Pulmonary artery endothelial cell (primary cell): ENCODE measurements around the gene PITX3. TPM values are rescaled to one million over a fixed set of nuclear protein-coding genes. Genes with fewer than 3 reads are reported as not detected.

ENCODE experiments used
- DNase-seq: peaks from one replicate; pipeline ENCODE4 v3.0.0-alpha.2; 2011; ENCODE audit warnings: low read depth, low spot score
- total RNA-seq: library from RNA; depleted of rRNA; stranded (reverse); fragments of >200 nt; gene quantifications from 2 replicates; pipeline ENCODE4 v1.2.3, GENCODE V29; 2014

Gene PITX3
- total RNA-seq: 0.07 TPM in 1 of 2 replicates, not detected in the other

DNA sequence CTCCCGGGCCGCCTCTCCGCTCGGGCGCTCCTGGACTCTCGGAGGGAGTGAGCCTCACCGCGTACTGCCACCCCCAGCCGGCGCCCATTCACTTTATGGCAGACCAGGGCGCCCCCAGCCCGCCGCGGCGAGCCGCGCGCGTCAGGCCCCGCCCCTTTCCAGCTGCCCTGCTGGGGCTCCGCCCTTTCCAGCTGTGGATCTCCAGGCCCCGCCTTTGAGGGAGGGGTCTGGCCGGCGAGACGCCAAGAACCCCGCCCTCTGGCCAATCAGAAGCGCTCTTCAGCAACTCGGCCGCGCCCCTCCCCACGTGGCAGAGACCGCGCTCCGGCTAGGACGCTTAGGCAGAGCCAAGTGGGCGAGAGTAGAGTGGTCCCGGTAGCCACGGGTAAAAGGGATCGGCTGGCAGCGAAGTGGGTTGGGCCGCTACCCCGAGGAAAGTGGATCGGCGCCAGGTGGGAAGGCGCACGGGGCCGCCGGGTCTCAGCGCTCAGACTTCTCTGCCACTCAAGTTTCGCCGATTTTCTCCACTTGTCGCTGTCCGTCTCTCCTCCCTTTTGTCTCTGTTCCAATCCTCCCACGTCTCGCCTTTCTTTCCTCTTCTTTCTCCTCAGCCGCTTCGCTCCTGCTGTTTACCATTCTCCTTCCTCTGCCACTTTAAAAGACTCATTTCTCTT is at the start of gene PITX3:
PITX3 (minus strand) TSS at position 69 of the 674 bp plus-strand sequence. CDS start 9,432 bp downstream, outside the sequence.
- DNase-seq: peak; percentile 49

DNA sequence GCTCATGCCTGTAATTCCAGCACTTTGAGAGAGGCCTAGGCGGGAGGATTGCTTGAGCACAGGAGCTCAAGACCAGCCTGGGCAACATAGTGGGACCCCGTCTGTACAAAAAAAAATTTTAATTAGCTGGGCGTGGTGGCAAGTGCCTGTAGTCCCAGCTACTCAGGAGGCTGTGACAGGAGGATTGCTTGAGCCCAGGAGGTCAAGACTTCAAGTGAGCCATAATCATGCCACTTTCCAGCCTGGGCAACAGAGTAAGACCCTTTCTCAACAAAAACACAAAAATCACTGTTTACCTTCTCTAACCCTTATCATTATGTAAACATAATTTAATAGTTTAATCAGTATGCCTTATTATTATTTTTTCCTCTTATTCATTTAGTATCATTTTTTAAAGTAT is 48.5 kb upstream of the PITX3 start:
- DNase-seq: no peak

DNA sequence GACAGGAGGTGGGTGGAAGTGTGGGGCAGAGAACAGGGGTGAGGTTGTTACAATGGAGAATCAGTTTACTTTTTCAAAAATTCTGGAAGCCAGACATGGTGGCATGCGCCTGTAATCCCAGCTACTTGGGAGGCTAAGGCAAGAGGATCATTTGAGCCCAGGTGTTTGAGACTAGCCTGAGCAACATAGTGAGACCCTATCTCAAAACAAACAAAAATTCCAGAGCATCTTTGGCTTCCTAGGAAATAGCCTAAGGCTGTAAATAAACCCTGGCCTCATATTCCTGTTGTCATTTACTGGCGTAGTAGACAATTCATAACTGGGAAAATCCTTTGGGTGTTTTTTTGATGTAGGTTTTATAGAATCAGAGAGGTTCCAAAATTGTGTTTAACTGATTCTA is 48.0 kb upstream of the PITX3 start:
- DNase-seq: no peak

DNA sequence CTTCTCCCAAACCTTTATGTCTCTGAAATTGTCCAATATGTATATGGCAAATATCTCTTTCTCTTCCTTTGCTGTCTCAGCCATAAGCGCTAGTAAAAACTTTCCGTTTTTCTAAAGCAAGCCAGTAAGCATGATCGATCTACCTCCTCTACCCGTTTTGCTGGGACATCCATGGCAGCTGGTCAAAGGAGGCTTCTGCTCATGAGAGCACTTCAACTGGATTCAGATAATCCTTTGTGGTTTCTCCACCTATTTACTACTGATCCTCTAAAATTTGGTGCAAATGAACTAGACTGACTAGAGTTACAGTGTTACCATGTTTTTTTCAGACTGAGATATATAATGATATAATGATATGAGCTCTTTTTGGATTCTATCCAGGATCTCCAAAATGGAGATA is 46.7 kb upstream of the PITX3 start:
- no peak for DNase-seq

DNA sequence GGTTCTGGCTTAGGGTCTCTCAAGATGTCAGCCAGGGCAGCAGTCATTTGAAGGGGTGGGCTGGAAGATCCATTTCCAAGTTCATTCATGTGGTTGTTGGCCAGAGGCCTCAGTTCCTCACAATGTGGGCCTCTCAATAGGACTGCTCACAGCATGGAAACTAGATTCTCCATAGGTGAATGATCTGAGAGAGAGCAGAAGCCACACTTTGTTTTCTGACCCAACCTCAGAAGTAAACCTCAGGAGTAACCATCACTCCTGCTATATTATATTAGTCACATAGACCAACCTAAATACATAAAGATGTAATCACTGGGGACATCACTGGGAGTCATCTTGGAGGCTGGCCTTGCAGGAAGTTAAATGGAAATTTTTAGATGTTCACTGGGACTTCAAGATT is 46.2 kb upstream of the PITX3 start:
- DNase-seq: no peak

DNA sequence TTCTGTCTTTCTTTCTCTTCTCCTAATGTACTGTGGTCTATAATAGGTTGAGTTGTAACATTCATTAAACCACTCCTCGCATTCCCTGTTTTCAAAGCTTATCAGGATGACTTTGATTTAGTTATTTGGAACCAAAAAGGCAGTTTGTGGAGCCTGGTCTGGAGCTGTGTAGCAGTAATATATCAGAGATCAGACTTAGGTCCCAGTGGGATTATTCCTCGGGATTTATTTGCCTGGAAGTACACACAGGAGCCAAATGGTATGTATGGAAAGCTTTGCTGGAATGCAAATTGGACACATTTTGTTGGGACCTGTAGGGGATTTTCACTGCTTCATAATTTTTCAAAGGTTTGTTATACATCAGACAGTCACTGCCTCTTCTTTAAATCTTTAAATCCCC is 44.9 kb upstream of the PITX3 start:
- DNase-seq: no peak

DNA sequence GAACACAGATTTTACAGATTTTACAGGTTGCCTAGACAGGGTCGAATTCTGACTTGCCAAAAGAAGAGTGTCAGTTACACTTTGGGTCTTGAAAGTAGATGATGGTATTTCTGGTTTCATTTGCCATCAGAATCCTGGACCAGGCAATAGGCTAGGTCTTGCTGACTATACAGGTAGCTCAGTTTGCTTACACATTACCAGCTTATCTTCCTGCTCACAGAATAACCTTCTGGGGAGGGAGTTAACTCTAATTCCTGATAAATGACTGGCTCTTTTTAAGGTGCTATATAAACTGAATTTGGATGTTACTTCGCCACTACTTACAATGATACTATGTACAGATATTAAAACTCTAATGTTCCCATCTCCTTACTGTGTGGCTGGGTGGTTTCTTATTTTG is 43.8 kb upstream of the PITX3 start:
- DNase-seq: no peak

DNA sequence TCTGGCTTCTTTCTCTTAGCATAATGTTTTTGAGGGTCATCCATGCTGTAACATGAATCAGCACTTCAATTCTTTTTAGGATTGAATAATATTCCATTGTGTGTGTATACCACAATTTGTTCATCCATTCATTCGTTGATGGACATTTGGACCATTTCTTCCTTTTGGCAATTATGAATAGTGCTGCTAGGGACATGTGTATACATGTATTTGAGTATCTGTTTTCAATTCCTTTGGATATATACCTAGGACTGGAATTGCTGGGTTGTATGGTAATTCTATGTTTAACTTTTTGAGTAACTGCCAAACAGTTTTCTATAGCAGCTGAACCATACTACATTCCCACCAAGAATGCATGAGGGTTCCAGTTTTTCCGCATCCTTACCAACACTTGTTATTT is 43.2 kb upstream of the PITX3 start:
- no peak for DNase-seq

DNA sequence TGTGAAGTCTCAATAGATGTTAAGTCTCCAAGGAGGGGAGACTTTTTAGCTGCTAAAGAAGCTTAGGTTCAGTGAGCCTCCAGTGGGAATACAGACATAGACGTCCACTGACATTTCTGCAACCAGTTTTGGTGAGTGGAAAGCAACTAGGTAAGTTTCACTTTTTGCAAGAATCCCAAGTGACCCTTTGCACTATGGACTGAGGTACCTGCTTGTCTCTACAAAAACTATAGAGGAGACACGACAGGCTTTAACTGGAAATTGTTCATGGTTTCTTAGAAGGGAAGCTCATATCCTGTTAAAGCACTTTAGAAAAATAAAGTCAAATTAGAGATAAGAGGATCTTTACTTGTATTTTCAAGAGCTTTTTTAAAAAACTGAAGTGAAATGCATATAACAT is 42.6 kb upstream of the PITX3 start:
- DNase-seq: no peak

DNA sequence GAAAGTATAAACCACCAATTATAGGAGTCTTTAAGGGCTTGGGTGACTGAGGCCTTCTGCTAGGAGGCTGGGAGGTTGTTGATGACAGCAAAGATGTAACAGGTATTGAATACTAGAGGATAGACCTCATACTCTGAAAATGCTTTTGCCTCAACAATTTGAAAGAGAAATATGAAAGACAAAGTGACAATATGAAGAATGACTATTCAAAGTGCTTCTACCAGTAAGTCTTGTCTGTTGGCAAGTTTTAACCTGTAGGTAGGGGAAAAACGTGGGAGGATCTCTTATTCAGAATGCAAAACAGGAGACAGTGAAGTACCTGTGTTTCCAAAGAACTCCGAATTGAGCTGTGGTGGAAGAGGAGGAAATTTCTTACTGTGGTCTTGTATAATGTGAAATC is 42.2 kb upstream of the PITX3 start:
- no peak for DNase-seq

DNA sequence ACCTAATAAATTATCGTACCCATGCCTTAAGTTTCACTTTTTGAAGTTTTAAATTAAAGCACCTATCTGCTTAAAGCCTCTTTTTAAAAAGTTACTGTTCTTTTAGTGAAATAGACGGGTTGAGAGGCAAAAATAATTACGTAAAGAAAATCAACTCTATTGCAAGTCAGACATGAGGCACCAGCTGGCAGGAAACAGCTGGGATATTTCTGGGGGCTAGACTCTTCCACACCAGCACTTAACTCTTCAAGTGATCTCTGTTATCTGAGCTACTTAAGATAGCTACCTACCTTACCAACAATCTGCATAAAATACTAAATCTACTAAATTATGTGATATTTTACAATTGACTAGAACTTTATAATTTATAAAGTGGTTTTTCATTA is 39.8 kb upstream of the PITX3 start:
- DNase-seq: no peak

DNA sequence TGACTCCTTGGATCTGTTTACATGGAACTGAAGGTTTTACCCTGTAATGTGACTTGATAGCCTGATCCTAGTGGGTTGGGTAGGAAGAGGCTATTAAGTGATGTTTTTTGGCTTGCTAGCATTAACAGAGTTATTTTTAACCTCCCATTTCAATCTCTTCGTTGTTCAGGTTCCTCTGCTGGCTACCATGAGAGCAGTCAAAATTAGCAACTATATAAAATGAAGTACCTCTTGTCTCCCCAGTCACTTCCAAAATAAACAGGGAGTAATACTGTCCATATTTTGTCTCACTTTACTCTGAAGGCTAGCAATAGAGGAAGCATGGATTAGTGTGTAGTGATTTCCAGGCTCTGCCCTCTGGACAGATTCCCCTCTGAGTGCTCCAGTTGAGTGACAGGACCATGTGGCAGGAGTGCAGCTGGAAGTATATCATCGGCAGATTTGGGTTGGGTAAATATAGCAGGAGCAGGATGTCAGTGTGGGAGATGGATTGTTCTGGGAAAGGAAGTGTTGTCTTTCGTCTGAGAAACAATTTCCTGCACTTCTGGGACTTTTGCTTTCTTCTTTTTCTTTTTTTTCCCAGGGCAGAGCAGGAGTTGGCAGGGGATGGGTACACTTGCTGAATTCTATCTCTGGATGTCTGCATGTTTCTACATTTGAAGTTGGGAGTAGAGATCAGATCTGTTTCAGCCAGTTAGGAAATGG is 39.2 kb upstream of the PITX3 start:
- peak; percentile 29 for DNase-seq

DNA sequence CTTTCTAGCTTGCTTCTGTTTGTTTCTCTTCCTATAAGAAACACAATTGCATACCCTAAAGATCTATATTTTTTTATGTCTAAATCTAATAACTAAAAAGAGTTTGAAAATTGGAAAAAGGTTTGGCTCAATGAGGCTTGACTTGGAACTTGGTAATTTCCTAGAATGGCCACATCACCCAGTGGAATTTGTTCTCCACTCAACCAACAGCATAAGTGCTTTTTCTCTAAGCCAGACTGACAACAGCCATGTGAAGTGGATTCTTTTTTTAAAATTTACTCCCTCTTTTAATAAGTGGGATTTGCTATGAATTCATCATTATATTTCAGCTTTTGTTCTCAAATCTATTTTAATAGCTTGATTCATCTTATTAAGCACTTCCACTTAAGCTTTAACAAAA is 37.8 kb upstream of the PITX3 start:
- DNase-seq: no peak

DNA sequence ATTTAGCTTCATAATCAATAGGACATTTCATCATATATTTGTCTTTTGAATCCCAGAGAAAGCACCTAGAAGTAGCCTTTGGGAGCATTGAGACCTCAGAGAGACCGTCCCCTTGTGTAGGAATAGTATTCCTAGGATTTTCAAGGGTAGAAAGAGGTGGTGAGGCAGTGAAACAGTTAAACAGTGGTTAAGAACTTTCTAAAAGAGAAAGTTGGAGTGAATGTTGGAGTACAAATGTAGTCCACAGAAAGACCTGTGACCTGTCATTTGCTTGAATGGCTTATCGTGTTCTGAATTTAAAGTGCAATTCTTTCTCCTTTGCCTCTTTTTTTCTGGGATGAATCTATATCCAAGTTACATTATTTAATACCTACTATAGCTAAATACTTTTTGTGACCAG is 34.0 kb upstream of the PITX3 start:
- DNase-seq: no peak

DNA sequence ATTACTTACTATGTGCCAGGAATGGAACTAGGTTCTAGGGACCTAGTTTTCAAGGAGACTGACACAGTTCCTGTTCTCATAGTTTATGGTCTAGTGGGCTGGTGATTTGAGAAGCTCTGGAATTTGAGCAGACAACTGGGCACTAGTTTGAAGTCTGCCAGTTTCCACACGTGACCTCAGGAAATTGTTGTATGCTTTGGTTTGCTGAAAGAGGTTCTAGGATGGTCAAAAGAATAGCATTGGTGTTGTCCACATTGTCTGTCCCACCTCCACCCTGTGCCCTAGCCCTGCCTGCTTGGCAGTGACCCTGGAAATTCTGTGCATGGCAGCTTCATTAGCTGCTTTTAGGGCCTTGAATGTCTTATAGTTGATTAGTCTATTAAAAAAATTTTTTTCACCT is 32.8 kb upstream of the PITX3 start:
- no peak for DNase-seq

DNA sequence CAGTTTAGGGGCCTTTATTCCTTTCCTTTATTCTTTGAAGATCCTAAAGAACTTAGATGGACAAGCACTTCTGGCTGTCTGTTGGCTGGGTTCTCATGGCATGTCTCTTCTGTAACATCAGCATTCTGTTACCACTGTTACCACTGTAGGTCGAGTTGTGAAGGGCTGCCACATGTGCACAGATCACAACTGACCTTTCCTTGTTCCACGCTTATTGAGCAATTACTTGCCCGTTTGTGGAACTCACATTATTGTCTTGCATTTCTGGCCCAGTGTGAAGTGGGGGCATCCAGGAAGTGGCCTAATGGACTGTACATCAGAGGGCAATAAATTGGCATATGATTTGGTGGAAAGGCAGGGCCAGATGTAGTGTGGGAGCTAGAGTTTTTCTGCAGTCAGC is 27.7 kb upstream of the PITX3 start:
- DNase-seq: no peak

DNA sequence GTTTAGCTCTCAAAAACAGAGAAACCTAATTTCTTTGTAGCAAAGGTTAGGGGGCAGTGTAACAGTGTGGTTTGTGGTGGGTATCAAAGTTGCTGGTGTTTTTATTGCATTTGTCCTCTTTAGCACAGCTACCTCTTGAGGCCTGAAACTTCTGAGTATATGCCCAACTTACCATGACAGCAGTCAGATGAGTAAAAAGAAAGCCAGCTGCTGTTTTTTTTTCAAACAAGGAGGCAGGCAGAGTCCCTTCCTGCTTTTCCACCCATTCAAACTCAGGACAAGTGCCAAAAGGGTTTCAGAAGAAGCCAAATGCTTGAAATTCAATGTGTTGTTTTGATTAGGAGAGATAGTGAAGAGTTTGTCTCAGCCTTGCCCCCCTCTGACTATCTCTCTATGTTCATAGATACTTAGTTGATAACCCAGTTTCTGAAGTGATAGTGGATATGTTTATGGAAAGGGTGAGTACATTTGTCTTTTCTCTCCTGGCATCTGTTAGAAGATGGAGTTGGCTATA is 27.1 kb upstream of the PITX3 start:
- DNase-seq: no peak

DNA sequence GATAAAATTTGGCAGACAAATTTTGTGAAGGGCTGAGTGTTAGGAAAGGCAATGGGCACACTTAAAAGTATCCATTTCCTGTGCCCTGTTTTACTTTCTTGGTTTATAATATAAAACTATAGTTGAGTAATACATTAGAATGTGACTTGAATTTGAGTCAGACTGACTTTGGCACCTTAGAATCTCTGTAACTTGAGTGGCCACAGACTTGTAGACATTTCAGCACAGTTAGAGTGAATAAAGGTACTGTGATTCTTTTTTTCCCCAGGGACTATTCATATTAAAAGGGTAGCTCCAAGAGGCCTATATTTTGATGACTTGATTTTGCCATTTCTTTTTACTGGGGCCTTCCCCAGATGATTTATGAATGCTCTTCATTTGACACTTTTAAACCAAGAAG is 26.4 kb upstream of the PITX3 start:
- DNase-seq: no peak

DNA sequence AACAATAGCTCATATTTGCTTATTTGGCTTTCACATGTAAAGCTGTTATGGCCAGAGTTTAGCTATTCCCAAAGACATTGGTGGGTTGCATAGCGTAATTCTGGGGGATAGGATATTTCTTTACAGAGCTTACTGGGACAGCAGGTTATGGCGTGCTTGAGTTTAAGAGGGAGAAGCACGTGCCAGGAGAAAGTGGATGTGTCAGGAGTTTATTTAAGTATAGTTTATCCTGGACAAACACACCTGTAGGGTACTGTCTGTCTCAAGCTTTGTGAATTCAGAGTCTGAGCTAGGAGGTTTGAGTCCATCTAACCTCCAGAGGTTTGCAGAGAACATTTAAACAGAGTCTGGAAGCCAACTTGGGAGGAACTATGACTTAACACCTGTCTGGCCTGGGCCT is 25.4 kb upstream of the PITX3 start:
- DNase-seq: no peak

DNA sequence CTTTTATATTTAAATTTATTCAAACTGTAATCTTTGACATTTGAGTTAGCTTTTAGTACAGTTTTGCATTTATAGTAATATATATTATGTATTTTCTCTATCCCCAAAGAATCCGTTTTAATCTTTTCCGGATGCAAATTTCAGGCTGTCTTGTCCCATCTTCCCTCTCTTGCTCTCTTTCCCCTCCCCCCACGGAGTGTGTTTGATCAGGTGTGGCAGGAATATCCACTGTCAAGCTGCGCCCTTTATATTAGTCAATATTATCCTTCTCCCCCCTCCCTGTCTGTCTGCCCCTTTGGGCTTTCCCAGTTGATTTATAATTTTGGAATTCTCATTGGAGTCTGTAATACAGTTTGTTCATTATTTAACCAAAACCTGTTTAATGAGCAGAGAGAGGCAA is 23.1 kb upstream of the PITX3 start:
- no peak for DNase-seq

DNA sequence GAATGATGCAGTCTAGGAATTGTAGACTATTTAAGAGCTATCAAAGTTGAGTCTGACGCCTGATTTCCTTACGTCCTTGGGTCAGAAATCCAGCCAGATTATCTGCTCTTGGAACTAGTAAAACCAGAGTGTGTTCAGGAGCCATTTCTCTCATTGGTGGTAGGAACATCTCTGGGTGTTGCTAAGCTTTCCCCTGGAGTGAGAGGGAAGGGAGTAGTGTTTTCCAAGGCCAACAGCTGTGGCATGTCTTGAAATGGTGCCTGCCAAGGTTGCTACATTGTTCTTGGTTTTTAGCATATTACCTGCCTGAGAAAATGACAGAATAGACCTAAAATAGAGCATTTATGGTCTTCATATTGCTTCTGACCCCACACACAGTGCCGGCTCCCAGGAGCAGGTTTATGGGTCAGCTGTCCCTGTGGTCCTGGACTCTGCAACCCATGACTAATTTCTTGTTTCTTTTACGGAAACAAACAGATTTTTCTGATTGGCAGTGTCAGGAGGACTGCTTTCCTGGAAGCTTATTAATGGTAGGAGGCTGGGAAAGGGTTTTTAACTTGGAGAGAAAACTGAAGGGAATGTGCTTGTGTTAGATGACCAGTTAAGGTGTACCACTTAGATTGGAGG is 21.5 kb upstream of the PITX3 start:
- DNase-seq: no peak

DNA sequence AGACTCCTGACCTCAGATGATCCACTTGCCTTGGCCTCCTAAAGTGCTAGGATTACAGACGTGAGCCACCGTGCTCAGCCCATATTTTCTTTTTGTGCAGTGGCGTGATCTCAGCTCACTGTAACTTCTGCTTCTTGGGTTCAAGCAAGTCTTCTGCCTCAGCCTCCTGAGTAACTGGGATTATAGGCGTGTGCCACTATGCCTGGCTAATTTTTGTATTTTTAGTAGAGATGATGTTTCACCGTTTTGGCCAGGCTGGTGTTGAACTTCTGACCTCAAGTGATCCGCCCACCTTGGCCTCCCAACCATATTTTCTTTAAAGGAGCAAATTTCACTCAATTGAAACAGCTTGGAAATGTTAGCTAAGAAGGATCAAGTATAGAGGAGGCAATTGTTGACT is 20.5 kb upstream of the PITX3 start:
- no peak for DNase-seq

DNA sequence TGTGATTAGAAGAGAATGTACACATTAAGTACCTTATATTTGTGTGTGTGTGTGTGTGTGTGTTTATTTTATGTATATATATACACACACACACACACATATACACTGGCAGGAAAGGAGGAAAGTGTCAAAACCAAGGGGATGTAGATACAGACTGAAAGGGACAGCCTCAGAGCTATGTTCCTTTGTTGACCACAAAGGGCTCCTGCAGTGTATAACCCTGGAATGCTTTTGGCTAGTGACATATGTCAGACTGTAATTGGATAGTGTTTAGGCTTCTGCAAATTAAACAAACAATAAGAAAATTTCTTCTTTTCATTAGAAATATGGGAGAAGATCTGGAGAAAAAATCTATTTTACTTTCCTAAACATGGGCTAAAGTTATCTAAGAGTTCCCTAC is 19.9 kb upstream of the PITX3 start:
- no peak for DNase-seq
